Measurements from ENCODE around the gene ZNF420.

The ZNF420 gene

DNA sequence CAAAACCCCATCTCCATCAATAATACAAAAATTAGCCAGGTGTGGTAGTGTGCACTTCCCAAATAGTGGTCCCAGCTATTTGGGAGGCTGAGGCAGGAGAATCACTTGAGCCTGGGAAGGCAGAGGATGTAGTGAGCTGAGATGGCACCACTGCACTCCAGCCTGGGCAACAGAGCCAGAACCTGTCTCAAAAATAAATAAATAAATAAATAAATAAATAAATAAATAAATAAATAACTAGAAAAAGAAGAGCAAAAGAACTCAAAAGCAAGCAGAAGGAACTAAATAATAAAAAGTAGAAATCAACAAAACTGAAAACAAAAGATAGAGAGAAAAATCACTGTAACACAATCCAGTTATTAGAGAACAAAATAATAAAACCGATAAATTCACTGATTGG, 81.9 kb downstream of the ZNF420 start:
- no peak for DNase-seq

DNA sequence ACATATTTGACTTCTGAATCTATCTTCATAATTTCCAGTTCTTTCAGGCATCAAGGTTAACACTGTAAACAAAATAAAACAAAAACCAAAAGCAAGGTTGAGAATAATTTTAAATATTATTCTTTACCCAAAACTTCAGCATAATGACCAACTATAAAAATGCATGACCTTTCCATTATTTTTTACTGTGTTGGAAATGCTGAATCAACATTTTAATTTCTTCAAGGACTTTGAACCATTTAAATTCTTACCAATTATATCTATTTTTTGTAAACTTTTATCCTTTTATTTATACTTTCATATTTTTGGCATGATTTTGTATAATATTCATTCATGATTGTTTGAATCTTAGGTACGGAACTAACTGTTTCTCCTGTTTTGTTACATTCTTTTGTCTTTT, 87.4 kb downstream of the ZNF420 start:
- DNase-seq, result no peak

DNA sequence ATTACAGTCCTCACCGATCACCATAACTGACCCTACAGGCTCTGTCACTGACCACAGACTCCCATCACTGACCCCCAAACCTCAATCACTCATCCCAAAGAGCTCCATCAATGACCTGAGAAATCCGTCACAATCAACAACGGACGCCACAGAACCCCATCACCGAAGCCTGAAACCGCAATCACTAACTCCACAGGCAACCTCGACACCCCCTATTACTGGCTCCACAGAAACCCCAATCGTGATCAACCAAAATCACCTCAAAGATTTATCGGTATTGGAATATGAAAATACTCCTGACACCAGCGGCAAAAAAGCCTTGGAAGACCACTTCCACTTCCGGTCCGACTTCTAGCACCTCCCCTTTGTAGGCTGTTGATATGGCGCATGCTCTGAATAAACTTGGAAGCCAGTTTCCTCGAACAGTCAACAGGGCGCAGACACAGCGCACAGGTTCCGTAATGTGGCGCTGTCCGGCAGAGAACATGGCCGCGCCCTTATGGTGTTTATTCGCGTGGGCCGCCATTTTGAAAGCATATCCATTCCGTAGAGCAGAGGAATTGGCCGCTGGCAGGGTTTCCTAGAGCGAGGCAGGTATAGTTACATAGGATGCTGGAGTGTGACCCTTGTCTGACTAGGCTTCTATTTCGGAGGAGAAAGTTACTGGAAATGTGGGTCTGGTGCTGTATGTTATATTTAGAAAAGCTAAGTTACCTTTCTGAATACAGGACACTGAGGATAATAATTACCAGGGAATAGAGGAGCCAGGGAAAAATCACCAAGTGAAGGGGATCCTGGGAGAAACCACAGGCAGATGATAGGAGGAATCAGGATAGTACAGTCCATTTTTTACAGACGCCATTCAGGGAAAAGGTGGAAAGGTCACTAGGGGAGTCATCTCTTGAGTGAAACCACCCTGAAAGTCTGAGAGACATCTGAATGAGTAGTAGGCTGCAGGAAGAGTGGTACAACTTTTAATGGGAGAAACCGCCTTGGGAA, 94.4 kb downstream of the ZNF420 start, which contains the start of gene ZNF585A:
ZNF585A (minus strand) TSS at position 328 of the 999 bp plus-strand sequence. CDS start 2,785 bp downstream, outside the sequence.
- DNase-seq, result peak; percentile 92

All from activated CD8-positive, alpha-beta memory T cell treated with anti-CD3 and anti-CD28 coated beads for 24 hours (primary cell).